Mammary epithelial cell (primary cell): ENCODE measurements around the gene THPO.

Experiments
- CTCF ChIP-seq, 2 donors: IDR thresholded peaks in 1 of 2; conservative IDR thresholded peaks in 1 of 2; 2 replicates each; pipeline ENCODE4 v1.5.1; 2011 to 2012; ENCODE audit warnings: inconsistent platforms in 2 of 2, low read length in 2 of 2, mild to moderate bottlenecking in 2 of 2, control low read depth in 1 of 2, low read depth in 1 of 2; ENCODE audit not compliant: insufficient read depth in 1 of 2; ENCODE audit errors: extremely low read depth in 1 of 2
- EZH2 ChIP-seq: IDR thresholded peaks from 2 replicates; pipeline ENCODE4 v1.6.1; 2012; ENCODE audit warnings: low read length, inconsistent platforms, borderline replicate concordance

- TF ChIP-seq EZH2 (no peak), CTCF (conservative IDR thresholded peaks at IDR 0.05 in 1 of 2, IDR thresholded peaks at IDR 0.05 in 1 of 2; ENCODE audit: extremely low read depth in 1 of 2, insufficient read depth in 1 of 2, low read depth in 1 of 2, low read length in 2 of 2) (no peak)
Measured at GRCh38 chr3:184372911-184373310, 5.1 kb downstream of the THPO start.
